ENCODE data around the gene CCDC12.

DNA sequence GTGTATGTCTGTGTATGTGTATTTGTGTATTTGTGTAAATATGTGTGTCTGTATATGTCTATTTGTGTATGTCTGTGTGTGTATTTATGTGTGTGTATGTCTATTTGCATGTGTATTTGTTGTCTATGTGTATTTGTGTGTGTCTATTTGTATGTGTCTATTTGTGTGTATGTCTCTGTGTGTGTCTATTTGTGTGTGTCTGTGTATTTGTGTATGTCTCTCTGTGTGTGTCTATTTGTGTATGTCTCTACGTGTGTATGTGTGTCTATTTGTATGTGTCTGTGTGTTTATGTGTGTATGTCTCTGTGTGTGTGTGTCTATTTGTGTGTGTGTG lies 68.6 kb downstream of the CCDC12 start:
- TF ChIP-seq RARB (CRISPR knock-in tag; IDR thresholded peaks at IDR 0.05) (no peak), ZNF70 (CRISPR knock-in tag; IDR thresholded peaks at IDR 0.05) (no peak), TOX (CRISPR knock-in tag; IDR thresholded peaks at IDR 0.05; ENCODE audit: borderline replicate concordance) (no peak), ZNF8 (CRISPR knock-in tag; IDR thresholded peaks at IDR 0.05) (no peak), OSR1 (CRISPR knock-in tag; IDR thresholded peaks at IDR 0.05) (no peak), GLIS3 (CRISPR knock-in tag; IDR thresholded peaks at IDR 0.05) (no peak), ESRRG (CRISPR knock-in tag; IDR thresholded peaks at IDR 0.05) (no peak)
- TF ChIP-seq, protein P1, sequence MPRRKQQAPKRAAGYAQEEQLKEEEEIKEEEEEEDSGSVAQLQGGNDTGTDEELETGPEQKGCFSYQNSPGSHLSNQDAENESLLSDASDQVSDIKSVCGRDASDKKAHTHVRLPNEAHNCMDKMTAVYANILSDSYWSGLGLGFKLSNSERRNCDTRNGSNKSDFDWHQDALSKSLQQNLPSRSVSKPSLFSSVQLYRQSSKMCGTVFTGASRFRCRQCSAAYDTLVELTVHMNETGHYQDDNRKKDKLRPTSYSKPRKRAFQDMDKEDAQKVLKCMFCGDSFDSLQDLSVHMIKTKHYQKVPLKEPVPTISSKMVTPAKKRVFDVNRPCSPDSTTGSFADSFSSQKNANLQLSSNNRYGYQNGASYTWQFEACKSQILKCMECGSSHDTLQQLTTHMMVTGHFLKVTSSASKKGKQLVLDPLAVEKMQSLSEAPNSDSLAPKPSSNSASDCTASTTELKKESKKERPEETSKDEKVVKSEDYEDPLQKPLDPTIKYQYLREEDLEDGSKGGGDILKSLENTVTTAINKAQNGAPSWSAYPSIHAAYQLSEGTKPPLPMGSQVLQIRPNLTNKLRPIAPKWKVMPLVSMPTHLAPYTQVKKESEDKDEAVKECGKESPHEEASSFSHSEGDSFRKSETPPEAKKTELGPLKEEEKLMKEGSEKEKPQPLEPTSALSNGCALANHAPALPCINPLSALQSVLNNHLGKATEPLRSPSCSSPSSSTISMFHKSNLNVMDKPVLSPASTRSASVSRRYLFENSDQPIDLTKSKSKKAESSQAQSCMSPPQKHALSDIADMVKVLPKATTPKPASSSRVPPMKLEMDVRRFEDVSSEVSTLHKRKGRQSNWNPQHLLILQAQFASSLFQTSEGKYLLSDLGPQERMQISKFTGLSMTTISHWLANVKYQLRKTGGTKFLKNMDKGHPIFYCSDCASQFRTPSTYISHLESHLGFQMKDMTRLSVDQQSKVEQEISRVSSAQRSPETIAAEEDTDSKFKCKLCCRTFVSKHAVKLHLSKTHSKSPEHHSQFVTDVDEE (CRISPR knock-in tag; IDR thresholded peaks at IDR 0.05): no peak

Data from SK-N-SH treated with all-trans-retinoic acid at 6 μM for 48 hours (cell line).